ENCODE results near the gene PSORS1C2.

The PSORS1C2 gene

GRCh38 chr6:31118178-31118577 lies 20.7 kb downstream of the PSORS1C2 start:
- TF ChIP-seq, protein P1, sequence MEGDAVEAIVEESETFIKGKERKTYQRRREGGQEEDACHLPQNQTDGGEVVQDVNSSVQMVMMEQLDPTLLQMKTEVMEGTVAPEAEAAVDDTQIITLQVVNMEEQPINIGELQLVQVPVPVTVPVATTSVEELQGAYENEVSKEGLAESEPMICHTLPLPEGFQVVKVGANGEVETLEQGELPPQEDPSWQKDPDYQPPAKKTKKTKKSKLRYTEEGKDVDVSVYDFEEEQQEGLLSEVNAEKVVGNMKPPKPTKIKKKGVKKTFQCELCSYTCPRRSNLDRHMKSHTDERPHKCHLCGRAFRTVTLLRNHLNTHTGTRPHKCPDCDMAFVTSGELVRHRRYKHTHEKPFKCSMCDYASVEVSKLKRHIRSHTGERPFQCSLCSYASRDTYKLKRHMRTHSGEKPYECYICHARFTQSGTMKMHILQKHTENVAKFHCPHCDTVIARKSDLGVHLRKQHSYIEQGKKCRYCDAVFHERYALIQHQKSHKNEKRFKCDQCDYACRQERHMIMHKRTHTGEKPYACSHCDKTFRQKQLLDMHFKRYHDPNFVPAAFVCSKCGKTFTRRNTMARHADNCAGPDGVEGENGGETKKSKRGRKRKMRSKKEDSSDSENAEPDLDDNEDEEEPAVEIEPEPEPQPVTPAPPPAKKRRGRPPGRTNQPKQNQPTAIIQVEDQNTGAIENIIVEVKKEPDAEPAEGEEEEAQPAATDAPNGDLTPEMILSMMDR (IDR thresholded peaks at IDR 0.05), result no peak
- Histone ChIP-seq H3K4me1 (peaks cover 52% of the 10 kb centered on the region), H3K4me2 (ENCODE audit: low read length) (peak overlapping the region; percentile 30), H3K79me2 (peaks cover 8% of the 10 kb centered on the region), H3K36me3 (ENCODE audit: control insufficient read depth, insufficient read depth, low read length) (no peaks in the 10 kb centered on the region), H3K27me3 (ENCODE audit: control insufficient read depth, insufficient read depth, low read length) (no peaks in the 10 kb centered on the region), H3K9me3 (ENCODE audit: control insufficient read depth, low read length) (no peaks in the 10 kb centered on the region), H3K9ac (no peak overlapping the region), H3K4me3 (ENCODE audit: low read depth, low read length) (peak overlapping the region; percentile 20), H2AFZ (no peak overlapping the region), H3K27ac (peak overlapping the region; percentile 70)

DNA sequence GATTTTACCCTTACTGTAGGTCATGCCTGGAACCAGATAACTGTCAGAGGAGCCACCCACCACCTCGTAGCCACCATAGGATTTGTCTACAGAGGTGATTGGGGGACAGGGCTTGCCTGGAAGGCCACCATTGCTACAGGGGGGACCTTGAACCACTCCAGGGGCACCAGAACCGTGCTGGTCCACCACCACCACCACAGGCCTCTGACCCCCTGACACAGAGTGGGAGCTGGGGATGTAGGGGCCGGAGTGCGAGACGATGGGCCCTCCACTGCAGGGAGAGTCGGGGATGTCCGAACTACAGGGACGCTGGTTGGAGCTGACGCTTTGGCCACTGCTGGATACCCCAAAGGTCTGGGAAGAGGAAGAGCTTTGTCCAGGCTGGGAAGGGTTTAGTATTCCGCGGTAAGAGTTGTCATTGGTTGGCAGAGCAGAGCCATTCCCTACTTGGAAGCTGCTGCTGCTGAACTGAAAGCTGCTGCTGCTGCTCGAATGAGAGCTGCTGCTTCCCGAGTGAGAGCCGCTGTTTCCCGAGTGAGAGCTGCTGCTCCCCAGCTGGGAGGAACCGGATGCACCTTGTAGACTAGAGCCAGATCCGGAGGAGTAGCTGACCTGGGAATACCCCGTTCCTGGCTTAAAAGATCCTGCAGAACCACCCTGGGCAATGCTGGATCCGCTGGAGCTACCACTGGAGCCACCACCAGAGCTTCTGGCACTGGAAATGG lies 22.0 kb downstream of the PSORS1C2 start:
- Histone ChIP-seq H3K79me2 (peaks cover 8% of the 10 kb centered on the region), H3K4me1 (peaks cover 38% of the 10 kb centered on the region), H3K4me3 (ENCODE audit: low read depth, low read length) (no peak overlapping the region), H3K9me3 (ENCODE audit: control insufficient read depth, low read length) (no peaks in the 10 kb centered on the region), H2AFZ (peak overlapping the region; percentile 18), H3K4me2 (ENCODE audit: low read length) (peak overlapping the region; percentile 36), H3K9ac (no peak overlapping the region), H3K27ac (peak overlapping the region; percentile 70), H3K36me3 (ENCODE audit: control insufficient read depth, insufficient read depth, low read length) (no peaks in the 10 kb centered on the region), H3K27me3 (ENCODE audit: control insufficient read depth, insufficient read depth, low read length) (no peaks in the 10 kb centered on the region)
- TF ChIP-seq, protein P1 (IDR thresholded peaks at IDR 0.05), result no peak

DNA sequence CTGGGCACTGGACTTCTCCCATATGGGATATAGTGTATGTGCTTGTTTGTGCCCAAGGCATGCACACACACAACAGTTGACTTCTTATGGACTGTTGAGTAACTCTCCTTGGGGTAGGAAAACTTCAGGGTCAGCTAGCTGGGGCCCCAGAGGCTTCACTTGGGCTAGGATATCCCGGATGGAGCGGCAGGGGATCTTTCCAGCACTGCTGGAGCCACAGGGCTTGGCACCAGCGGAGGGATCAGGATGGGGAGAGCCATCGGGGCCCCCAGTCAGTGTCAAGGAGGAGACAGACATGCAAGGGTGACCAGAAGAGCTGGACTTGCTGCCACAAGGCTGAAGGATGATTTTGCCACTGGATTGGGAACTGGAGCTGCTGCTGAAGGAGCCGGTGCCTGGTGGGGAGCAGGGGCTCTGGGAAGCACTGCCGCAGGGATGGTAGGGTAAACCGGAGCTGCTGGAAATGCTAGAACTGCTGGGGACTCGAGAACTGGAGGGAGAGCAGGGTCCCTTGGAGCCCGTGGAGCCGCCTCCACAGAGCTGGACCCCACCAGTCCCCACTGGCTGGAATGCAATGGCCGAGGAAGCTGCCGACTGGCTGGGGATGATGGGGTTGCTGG lies 22.8 kb downstream of the PSORS1C2 start:
- no peaks in the 10 kb centered on the region for H3K9me3 ChIP-seq (ENCODE audit: control insufficient read depth, low read length)
- TF ChIP-seq, protein P1 (IDR thresholded peaks at IDR 0.05), result no peak
- H3K36me3 ChIP-seq (ENCODE audit: control insufficient read depth, insufficient read depth, low read length), result no peaks in the 10 kb centered on the region
- H3K4me2 ChIP-seq (ENCODE audit: low read length), result no peak overlapping the region
- H3K79me2 ChIP-seq, result peaks cover 8% of the 10 kb centered on the region
- no peak overlapping the region for H3K27ac ChIP-seq
- peaks cover 31% of the 10 kb centered on the region for H3K4me1 ChIP-seq
- H3K9ac ChIP-seq, result no peak overlapping the region
- H2AFZ ChIP-seq, result no peak overlapping the region
- no peak overlapping the region for H3K4me3 ChIP-seq (ENCODE audit: low read depth, low read length)
- H3K27me3 ChIP-seq (ENCODE audit: control insufficient read depth, insufficient read depth, low read length), result no peaks in the 10 kb centered on the region

DNA sequence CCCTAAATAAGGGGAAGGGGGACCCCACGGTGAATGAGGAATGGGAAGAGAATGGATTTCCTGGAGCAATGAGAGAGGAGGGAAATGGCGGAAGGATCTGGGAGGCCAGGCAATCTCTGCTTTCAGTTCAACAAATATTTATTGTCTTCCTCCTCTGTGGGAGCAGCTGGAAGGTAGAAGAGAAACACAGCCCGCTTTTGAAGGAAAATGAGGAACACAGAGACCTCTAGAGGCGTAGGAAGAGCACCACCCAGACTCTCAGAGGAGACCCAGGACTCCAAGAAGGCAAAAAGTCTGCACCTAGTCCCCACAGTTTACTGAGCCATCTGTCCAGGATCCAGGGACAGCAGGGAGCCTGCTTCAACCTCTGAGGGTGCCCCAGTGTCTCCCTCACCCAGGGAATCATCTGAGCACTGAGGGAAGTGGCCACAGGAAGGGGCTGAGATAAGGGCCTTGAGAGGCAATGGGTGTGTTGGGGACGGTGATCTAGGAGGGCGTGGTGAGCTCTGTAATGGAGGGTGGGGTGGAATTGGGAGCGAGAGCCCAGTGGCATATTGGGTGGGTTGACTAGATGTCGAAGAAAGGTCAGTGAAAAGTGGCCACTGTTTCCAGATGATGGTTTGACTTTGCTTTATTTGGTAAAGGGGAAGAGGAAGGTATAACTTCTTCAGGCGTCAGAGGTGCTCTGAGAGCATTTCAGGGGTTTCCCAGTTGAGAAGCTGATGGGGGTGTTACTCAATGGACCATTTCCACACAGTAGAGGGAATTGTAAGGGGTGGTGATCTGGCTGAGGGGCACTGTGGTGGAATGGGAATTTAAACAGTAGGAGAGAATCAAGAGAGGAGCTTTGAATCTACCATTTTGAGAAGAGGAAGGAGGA lies 23.7 kb downstream of the PSORS1C2 start:
- TF ChIP-seq, protein P1 (IDR thresholded peaks at IDR 0.05), result peak; percentile 37
- Histone ChIP-seq H2AFZ (peak overlapping the region; percentile 78), H3K9ac (no peak overlapping the region), H3K79me2 (peaks cover 8% of the 10 kb centered on the region), H3K9me3 (ENCODE audit: control insufficient read depth, low read length) (no peaks in the 10 kb centered on the region), H3K36me3 (ENCODE audit: control insufficient read depth, insufficient read depth, low read length) (no peaks in the 10 kb centered on the region), H3K4me2 (ENCODE audit: low read length) (peak overlapping the region; percentile 37), H3K4me1 (peaks cover 31% of the 10 kb centered on the region), H3K27ac (peak overlapping the region; percentile 85), H3K4me3 (ENCODE audit: low read depth, low read length) (no peak overlapping the region), H3K27me3 (ENCODE audit: control insufficient read depth, insufficient read depth, low read length) (no peaks in the 10 kb centered on the region)

Data from parathyroid adenoma (tissue), 2 donors.